ENCODE data around the gene SOX8.

DNA sequence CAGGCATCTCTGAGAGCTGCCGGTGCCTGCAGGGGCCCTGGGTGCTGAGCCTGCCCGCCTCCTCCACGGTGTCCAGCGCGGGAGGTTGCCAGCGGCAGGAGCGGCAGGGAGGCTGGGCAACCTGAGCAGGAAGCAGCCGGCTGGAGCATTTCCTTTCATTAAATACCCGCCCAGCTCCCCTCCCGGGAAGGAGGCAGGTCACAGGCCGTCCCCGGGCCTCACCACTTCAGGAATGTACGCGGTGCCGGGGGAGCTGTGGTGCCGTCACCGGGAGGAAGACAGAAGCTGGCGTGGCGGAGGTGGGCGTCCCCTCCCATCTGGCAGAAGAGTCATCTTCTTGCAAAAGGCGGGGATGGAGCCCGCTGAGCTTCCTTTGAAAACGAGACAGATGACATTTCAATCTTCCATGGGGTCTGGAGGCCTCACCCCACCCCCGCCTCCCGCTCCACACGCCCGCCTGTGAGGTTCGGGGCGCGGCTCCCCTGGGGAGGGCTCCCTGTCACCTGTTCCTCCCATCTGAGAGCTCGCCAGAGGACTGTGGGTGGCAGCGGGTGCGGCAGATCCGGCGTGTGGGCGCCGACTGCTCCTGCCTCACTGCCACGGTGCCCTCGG lies 16.0 kb downstream of the SOX8 start:
- TF ChIP-seq, protein P1, sequence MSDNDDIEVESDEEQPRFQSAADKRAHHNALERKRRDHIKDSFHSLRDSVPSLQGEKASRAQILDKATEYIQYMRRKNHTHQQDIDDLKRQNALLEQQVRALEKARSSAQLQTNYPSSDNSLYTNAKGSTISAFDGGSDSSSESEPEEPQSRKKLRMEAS (IDR thresholded peaks at IDR 0.05): no peak
- TF ChIP-seq, protein P2, sequence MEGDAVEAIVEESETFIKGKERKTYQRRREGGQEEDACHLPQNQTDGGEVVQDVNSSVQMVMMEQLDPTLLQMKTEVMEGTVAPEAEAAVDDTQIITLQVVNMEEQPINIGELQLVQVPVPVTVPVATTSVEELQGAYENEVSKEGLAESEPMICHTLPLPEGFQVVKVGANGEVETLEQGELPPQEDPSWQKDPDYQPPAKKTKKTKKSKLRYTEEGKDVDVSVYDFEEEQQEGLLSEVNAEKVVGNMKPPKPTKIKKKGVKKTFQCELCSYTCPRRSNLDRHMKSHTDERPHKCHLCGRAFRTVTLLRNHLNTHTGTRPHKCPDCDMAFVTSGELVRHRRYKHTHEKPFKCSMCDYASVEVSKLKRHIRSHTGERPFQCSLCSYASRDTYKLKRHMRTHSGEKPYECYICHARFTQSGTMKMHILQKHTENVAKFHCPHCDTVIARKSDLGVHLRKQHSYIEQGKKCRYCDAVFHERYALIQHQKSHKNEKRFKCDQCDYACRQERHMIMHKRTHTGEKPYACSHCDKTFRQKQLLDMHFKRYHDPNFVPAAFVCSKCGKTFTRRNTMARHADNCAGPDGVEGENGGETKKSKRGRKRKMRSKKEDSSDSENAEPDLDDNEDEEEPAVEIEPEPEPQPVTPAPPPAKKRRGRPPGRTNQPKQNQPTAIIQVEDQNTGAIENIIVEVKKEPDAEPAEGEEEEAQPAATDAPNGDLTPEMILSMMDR (IDR thresholded peaks at IDR 0.05 in 2 of 3, conservative IDR thresholded peaks at IDR 0.05 in 1 of 3; ENCODE audit: borderline replicate concordance in 1 of 3, insufficient read depth in 1 of 3, low read depth in 2 of 3, low read length in 2 of 3): no peak
- TF ChIP-seq, protein P3, sequence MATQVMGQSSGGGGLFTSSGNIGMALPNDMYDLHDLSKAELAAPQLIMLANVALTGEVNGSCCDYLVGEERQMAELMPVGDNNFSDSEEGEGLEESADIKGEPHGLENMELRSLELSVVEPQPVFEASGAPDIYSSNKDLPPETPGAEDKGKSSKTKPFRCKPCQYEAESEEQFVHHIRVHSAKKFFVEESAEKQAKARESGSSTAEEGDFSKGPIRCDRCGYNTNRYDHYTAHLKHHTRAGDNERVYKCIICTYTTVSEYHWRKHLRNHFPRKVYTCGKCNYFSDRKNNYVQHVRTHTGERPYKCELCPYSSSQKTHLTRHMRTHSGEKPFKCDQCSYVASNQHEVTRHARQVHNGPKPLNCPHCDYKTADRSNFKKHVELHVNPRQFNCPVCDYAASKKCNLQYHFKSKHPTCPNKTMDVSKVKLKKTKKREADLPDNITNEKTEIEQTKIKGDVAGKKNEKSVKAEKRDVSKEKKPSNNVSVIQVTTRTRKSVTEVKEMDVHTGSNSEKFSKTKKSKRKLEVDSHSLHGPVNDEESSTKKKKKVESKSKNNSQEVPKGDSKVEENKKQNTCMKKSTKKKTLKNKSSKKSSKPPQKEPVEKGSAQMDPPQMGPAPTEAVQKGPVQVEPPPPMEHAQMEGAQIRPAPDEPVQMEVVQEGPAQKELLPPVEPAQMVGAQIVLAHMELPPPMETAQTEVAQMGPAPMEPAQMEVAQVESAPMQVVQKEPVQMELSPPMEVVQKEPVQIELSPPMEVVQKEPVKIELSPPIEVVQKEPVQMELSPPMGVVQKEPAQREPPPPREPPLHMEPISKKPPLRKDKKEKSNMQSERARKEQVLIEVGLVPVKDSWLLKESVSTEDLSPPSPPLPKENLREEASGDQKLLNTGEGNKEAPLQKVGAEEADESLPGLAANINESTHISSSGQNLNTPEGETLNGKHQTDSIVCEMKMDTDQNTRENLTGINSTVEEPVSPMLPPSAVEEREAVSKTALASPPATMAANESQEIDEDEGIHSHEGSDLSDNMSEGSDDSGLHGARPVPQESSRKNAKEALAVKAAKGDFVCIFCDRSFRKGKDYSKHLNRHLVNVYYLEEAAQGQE (IDR thresholded peaks at IDR 0.05; ENCODE audit: low read depth): no peak
- TF ChIP-seq EZH2phosphoT487 (IDR thresholded peaks at IDR 0.05; ENCODE audit: borderline replicate concordance) (no peak), ZFX (IDR thresholded peaks at IDR 0.05) (no peak), YY1 (IDR thresholded peaks at IDR 0.05; ENCODE audit: extremely low read depth, insufficient replicate concordance, low read depth, low read length) (no peak), ZNF274 (IDR thresholded peaks at IDR 0.05; ENCODE audit: low read depth, low read length) (no peak)
- TF ChIP-seq, protein P4, sequence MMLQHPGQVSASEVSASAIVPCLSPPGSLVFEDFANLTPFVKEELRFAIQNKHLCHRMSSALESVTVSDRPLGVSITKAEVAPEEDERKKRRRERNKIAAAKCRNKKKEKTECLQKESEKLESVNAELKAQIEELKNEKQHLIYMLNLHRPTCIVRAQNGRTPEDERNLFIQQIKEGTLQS (IDR thresholded peaks at IDR 0.05): no peak
